K562 (cell line): Measurements from ENCODE around the gene GIPR. TPM values are rescaled to one million over a fixed set of nuclear protein-coding genes. Genes with fewer than 3 reads are reported as not detected.

Experiments used
- BCOR ChIP-seq: fragments of 450-650 bp; IDR thresholded peaks from 2 replicates; pipeline ENCODE4 v1.6.1; 2016
- BRF1 ChIP-seq: IDR thresholded peaks from 3 replicates; pipeline ENCODE4 v1.6.1; 2011; ENCODE audit warnings: borderline replicate concordance, mild to moderate bottlenecking; ENCODE audit not compliant: insufficient read length; ENCODE audit errors: extremely low read depth
- ELF1 ChIP-seq: fragments of 200-800 bp; sonication (Bioruptor generic); IDR thresholded peaks from 2 replicates; pipeline ENCODE4 v1.6.1; 2016; ENCODE audit warnings: missing genetic modification characterization, missing compliant biosample characterization
- HNRNPLL ChIP-seq: fragments of 200-400 bp; formaldehyde crosslinking; IDR thresholded peaks from 2 replicates; pipeline ENCODE4 v1.6.1; 2017; ENCODE audit warnings: low read length, low read depth, mild to moderate bottlenecking; ENCODE audit not compliant: poor library complexity, severe bottlenecking
- KHSRP ChIP-seq: fragments of 450-650 bp; IDR thresholded peaks from 2 replicates; pipeline ENCODE4 v1.6.1; 2017
- NFE2 ChIP-seq: IDR thresholded peaks from 2 replicates; pipeline ENCODE4 v1.6.1; 2014; ENCODE audit warnings: antibody characterized with exemption, low read depth
- PYGO2 ChIP-seq: fragments of 450-650 bp; IDR thresholded peaks from 2 replicates; pipeline ENCODE4 v1.6.1; 2016; ENCODE audit warnings: mild to moderate bottlenecking, missing genetic modification characterization, moderate library complexity, missing compliant biosample characterization
- SRF ChIP-seq, 2 experiments: fragments of 250-450, 450-650 bp in 1 of 2; sonication (Bioruptor Pico) in 1 of 2; sonication (generic) in 1 of 2; formaldehyde crosslinking; IDR thresholded peaks; 2 replicates each; pipeline versions ENCODE4 v1.5.0 to v1.5.1; 2020 to 2022; ENCODE audit warnings: mild to moderate bottlenecking in 1 of 2, missing genetic modification reagents in 1 of 2
- TEAD2 ChIP-seq: fragments of 450-650 bp; IDR thresholded peaks from 2 replicates; pipeline ENCODE4 v1.6.1; 2016; ENCODE audit warnings: missing genetic modification characterization, control low read depth, missing compliant biosample characterization
- ZNF165 ChIP-seq: fragments of 250-450 bp; sonication (Bioruptor Pico); IDR thresholded peaks from 2 replicates; pipeline ENCODE4 v1.4.0; 2020; ENCODE audit warnings: borderline replicate concordance
- ZNF23 ChIP-seq: fragments of 250-450 bp; sonication (Bioruptor Pico); IDR thresholded peaks from 2 replicates; pipeline ENCODE4 v1.4.0; 2020; ENCODE audit warnings: mild to moderate bottlenecking
- ZNF584 ChIP-seq: fragments of 200-800 bp; sonication (Bioruptor generic); IDR thresholded peaks from 2 replicates; pipeline ENCODE4 v1.6.1; 2016; ENCODE audit warnings: low read depth, mild to moderate bottlenecking, missing genetic modification characterization, missing compliant biosample characterization
- polyA plus RNA-seq, 8 experiments: library from polyadenylated mRNA; depleted of rRNA in 4 of 8; stranded (reverse) in 5 of 8; unstranded in 3 of 8; fragments of >200 nt; fragmentation: Nextera tagmentation in 2 of 8; fragmentation: Illumina TruSeq in 1 of 8; extraction: Ambion mirVana in 2 of 8; extraction: Trizol in 1 of 8; gene quantifications; 2 replicates each; pipeline versions ENCODE4 v1.2.1 to v1.2.3, GENCODE V29; 2011 to 2014; ENCODE audit warnings: inconsistent platforms in 1 of 8, missing spikeins in 1 of 8
- total RNA-seq, 7 experiments: library from RNA; depleted of rRNA in 6 of 7; stranded (reverse); fragments of >200 nt in 6 of 7; fragmentation: Illumina TruSeq in 2 of 7; extraction: Trizol in 2 of 7; gene quantifications; 2 replicates each; pipeline versions ENCODE4 v1.2.1 to v1.2.3, GENCODE V29; 2011 to 2021; ENCODE audit warnings: low replicate concordance in 1 of 7
- TF ChIP-seq, protein P1 (sequence below): fragments of 450-650 bp; IDR thresholded peaks from 2 replicates; pipeline ENCODE4 v1.6.1; 2017; ENCODE audit warnings: antibody characterized with exemption, mild to moderate bottlenecking
- TF ChIP-seq, protein P2 (sequence below), 2 experiments: fragments of 200-800 bp in 1 of 2; sonication (Bioruptor generic) in 1 of 2; sonication (generic) in 1 of 2; formaldehyde crosslinking in 1 of 2; IDR thresholded peaks in 1 of 2; conservative IDR thresholded peaks in 1 of 2; 2 replicates each; pipeline versions ENCODE4 v1.5.0 to v1.6.1; 2016 to 2020; ENCODE audit warnings: missing compliant biosample characterization in 1 of 2, missing genetic modification characterization in 1 of 2, missing genetic modification reagents in 1 of 2
- TF ChIP-seq, protein P3 (sequence below): IDR thresholded peaks from 2 replicates; pipeline ENCODE4 v1.6.1; 2011; ENCODE audit not compliant: insufficient read length; ENCODE audit errors: extremely low read depth
- TF ChIP-seq, protein P4 (sequence below): fragments of 250-450 bp; sonication (Bioruptor Pico); IDR thresholded peaks from 2 replicates; pipeline ENCODE4 v1.4.0; 2020; ENCODE audit warnings: mild to moderate bottlenecking, moderate library complexity, borderline replicate concordance

Gene GIPR
- total and polyA plus RNA-seq, 9 of the 15 experiments (the other 6 are each of a cell fraction or from before 2014, with no cell fraction given) = 2.2 to 26.8 (median 12.7) TPM

DNA sequence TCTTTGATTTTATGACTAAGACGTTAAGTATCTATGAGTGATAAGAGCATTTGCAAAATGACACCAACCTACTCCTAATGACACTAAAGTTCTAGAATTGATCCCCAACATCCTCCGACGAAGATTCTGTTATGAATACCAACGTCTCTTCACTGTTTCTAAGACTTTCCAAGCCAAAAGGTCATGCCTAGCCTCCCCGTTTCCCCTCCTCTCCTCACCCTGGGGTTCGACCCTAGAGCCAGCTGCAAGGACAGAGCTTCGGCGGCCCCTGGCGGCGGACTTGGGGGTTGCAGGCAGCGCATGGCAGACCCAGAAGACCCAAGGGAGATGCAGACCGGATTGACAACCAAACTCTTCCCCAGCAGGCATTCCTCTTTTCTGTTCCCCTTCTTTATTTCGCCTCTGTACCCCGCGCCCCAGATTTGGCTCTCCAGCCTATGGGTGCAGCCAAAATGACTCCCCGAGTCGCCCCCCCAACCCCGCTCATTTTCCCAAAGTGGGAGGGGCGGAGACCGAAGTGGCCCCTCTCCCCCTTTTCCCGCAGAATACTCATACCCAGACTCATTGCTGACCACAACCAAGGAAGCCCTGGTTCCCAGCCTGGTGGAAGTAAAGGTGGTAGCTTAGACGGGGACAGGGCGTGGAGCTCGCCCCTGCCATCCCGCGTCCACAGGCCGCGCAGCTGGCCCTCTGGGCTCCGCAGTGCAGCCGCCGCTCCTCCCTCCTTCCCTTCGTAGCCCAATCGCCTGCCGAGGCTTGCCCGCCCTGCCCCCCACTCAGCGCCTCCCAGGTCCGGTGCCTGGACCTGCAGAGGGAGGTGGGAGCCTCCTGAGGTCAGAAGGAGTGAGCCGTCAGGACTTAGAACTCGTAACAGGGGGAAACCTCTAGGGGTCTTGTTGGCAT, 24.7 kb upstream of the GIPR start (continued):
- TF ChIP-seq, protein P1, sequence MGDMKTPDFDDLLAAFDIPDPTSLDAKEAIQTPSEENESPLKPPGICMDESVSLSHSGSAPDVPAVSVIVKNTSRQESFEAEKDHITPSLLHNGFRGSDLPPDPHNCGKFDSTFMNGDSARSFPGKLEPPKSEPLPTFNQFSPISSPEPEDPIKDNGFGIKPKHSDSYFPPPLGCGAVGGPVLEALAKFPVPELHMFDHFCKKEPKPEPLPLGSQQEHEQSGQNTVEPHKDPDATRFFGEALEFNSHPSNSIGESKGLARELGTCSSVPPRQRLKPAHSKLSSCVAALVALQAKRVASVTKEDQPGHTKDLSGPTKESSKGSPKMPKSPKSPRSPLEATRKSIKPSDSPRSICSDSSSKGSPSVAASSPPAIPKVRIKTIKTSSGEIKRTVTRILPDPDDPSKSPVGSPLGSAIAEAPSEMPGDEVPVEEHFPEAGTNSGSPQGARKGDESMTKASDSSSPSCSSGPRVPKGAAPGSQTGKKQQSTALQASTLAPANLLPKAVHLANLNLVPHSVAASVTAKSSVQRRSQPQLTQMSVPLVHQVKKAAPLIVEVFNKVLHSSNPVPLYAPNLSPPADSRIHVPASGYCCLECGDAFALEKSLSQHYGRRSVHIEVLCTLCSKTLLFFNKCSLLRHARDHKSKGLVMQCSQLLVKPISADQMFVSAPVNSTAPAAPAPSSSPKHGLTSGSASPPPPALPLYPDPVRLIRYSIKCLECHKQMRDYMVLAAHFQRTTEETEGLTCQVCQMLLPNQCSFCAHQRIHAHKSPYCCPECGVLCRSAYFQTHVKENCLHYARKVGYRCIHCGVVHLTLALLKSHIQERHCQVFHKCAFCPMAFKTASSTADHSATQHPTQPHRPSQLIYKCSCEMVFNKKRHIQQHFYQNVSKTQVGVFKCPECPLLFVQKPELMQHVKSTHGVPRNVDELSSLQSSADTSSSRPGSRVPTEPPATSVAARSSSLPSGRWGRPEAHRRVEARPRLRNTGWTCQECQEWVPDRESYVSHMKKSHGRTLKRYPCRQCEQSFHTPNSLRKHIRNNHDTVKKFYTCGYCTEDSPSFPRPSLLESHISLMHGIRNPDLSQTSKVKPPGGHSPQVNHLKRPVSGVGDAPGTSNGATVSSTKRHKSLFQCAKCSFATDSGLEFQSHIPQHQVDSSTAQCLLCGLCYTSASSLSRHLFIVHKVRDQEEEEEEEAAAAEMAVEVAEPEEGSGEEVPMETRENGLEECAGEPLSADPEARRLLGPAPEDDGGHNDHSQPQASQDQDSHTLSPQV = no peak
- TF ChIP-seq, protein P2, sequence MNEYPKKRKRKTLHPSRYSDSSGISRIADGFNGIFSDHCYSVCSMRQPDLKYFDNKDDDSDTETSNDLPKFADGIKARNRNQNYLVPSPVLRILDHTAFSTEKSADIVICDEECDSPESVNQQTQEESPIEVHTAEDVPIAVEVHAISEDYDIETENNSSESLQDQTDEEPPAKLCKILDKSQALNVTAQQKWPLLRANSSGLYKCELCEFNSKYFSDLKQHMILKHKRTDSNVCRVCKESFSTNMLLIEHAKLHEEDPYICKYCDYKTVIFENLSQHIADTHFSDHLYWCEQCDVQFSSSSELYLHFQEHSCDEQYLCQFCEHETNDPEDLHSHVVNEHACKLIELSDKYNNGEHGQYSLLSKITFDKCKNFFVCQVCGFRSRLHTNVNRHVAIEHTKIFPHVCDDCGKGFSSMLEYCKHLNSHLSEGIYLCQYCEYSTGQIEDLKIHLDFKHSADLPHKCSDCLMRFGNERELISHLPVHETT (CRISPR knock-in tag; conservative IDR thresholded peaks at IDR 0.05 in 1 of 2, IDR thresholded peaks at IDR 0.05 in 1 of 2) = no peak
- TF ChIP-seq ZNF23 (CRISPR knock-in tag) (no peak), SRF (CRISPR knock-in tag; IDR thresholded peaks at IDR 0.05) (0 out of 4 replicates have a peak, but pooled peaks of 1 of the 2 experiments have one; percentile 5), BCOR (no peak), ZNF584 (CRISPR knock-in tag) (no peak), ZNF165 (no peak), BRF1 (no peak), PYGO2 (tag) (no peak), KHSRP (no peak), ELF1 (no peak), HNRNPLL (no peak), NFE2 (no peak), TEAD2 (tag) (no peak)
- TF ChIP-seq, protein P3, sequence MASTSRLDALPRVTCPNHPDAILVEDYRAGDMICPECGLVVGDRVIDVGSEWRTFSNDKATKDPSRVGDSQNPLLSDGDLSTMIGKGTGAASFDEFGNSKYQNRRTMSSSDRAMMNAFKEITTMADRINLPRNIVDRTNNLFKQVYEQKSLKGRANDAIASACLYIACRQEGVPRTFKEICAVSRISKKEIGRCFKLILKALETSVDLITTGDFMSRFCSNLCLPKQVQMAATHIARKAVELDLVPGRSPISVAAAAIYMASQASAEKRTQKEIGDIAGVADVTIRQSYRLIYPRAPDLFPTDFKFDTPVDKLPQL = no peak
- TF ChIP-seq, protein P4, sequence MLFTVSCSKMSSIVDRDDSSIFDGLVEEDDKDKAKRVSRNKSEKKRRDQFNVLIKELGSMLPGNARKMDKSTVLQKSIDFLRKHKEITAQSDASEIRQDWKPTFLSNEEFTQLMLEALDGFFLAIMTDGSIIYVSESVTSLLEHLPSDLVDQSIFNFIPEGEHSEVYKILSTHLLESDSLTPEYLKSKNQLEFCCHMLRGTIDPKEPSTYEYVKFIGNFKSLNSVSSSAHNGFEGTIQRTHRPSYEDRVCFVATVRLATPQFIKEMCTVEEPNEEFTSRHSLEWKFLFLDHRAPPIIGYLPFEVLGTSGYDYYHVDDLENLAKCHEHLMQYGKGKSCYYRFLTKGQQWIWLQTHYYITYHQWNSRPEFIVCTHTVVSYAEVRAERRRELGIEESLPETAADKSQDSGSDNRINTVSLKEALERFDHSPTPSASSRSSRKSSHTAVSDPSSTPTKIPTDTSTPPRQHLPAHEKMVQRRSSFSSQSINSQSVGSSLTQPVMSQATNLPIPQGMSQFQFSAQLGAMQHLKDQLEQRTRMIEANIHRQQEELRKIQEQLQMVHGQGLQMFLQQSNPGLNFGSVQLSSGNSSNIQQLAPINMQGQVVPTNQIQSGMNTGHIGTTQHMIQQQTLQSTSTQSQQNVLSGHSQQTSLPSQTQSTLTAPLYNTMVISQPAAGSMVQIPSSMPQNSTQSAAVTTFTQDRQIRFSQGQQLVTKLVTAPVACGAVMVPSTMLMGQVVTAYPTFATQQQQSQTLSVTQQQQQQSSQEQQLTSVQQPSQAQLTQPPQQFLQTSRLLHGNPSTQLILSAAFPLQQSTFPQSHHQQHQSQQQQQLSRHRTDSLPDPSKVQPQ (CRISPR knock-in tag) = no peak
